Measurements from ENCODE around the gene DCAKD.

Gene DCAKD

GRCh38 chr17:45013021-45013997 lies 38.1 kb downstream of the DCAKD start:
- Histone ChIP-seq H3K27ac (ENCODE audit: poor library complexity, severe bottlenecking) (no peak overlapping the region), H3K9me3 (ENCODE audit: severe bottlenecking) (no peaks in the 10 kb centered on the region), H3K36me3 (ENCODE audit: low read depth) (no peaks in the 10 kb centered on the region), H3K4me1 (ENCODE audit: insufficient read depth, poor library complexity, severe bottlenecking) (no peaks in the 10 kb centered on the region), H3K4me3 (ENCODE audit: severe bottlenecking) (no peak overlapping the region), H3K27me3 (ENCODE audit: insufficient read depth, poor library complexity, severe bottlenecking) (no peaks in the 10 kb centered on the region)
- no peak for TF ChIP-seq CTCF (IDR thresholded peaks at IDR 0.05; ENCODE audit: poor library complexity, severe bottlenecking)
- no peak for DNase-seq (ENCODE audit: low spot score)
- no peak for ATAC-seq (ENCODE audit: low read depth)

GRCh38 chr17:45011767-45012166 lies 39.7 kb downstream of the DCAKD start:
- ATAC-seq (ENCODE audit: low read depth) (no peak), DNase-seq (ENCODE audit: low spot score) (no peak)
- H3K27me3 ChIP-seq (ENCODE audit: insufficient read depth, poor library complexity, severe bottlenecking), result no peaks in the 10 kb centered on the region
- H3K27ac ChIP-seq (ENCODE audit: poor library complexity, severe bottlenecking), result no peak overlapping the region
- H3K4me3 ChIP-seq (ENCODE audit: severe bottlenecking), result no peak overlapping the region
- H3K4me1 ChIP-seq (ENCODE audit: insufficient read depth, poor library complexity, severe bottlenecking), result no peaks in the 10 kb centered on the region
- no peaks in the 10 kb centered on the region for H3K36me3 ChIP-seq (ENCODE audit: low read depth)
- H3K9me3 ChIP-seq (ENCODE audit: severe bottlenecking), result no peaks in the 10 kb centered on the region
- no peak for TF ChIP-seq CTCF (IDR thresholded peaks at IDR 0.05; ENCODE audit: poor library complexity, severe bottlenecking)

GRCh38 chr17:45009676-45010467 lies 41.6 kb downstream of the DCAKD start:
- no peak for TF ChIP-seq CTCF (IDR thresholded peaks at IDR 0.05; ENCODE audit: poor library complexity, severe bottlenecking)
- H3K27me3 ChIP-seq (ENCODE audit: insufficient read depth, poor library complexity, severe bottlenecking), result no peaks in the 10 kb centered on the region

GRCh38 chr17:45008216-45008615 lies 43.2 kb downstream of the DCAKD start:
- Histone ChIP-seq H3K27ac (ENCODE audit: poor library complexity, severe bottlenecking) (no peak overlapping the region), H3K4me3 (ENCODE audit: severe bottlenecking) (no peak overlapping the region), H3K27me3 (ENCODE audit: insufficient read depth, poor library complexity, severe bottlenecking) (no peaks in the 10 kb centered on the region), H3K36me3 (ENCODE audit: low read depth) (no peaks in the 10 kb centered on the region), H3K4me1 (ENCODE audit: insufficient read depth, poor library complexity, severe bottlenecking) (no peaks in the 10 kb centered on the region), H3K9me3 (ENCODE audit: severe bottlenecking) (no peaks in the 10 kb centered on the region)
- TF ChIP-seq CTCF (IDR thresholded peaks at IDR 0.05; ENCODE audit: poor library complexity, severe bottlenecking), result no peak
- DNase-seq (ENCODE audit: low spot score) (no peak), ATAC-seq (ENCODE audit: low read depth) (no peak)

More at GRCh38 chr17:45009676-45010467, 41.6 kb downstream of the DCAKD start:
- no peaks in the 10 kb centered on the region for H3K9me3 ChIP-seq (ENCODE audit: severe bottlenecking)
- no peak overlapping the region for H3K4me3 ChIP-seq (ENCODE audit: severe bottlenecking)
- no peaks in the 10 kb centered on the region for H3K4me1 ChIP-seq (ENCODE audit: insufficient read depth, poor library complexity, severe bottlenecking)
- H3K36me3 ChIP-seq (ENCODE audit: low read depth), result no peaks in the 10 kb centered on the region
- DNase-seq (ENCODE audit: low spot score) (no peak), ATAC-seq (ENCODE audit: low read depth) (no peak)
- H3K27ac ChIP-seq (ENCODE audit: poor library complexity, severe bottlenecking), result no peak overlapping the region

Data from RWPE2 (cell line).